ENCODE results near the gene TNIP1.

DNA sequence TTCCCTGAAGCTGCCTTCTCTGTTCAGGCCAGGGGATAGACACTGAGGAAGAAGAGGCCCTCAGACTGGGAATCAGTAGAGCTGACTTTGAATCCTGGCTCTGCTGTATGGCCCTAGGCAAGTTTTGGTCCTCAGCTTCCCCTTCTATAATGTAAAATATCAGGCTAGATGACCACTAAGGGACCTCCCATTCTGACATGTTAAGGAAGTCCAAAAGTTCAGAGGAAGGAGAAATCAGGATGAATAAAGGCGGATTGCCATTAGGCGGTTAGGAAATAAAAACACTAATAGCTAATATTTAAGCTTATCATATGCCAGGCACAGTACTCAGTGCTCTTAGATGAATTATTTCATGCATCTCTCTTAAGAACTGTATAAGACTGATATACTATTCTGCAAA, 8.9 kb upstream of the TNIP1 start:
- TF ChIP-seq EZH2phosphoT487 (IDR thresholded peaks at IDR 0.05; ENCODE audit: low read depth, severe bottlenecking, unreplicated experiment), result no peak
- TF ChIP-seq CTCF (IDR thresholded peaks at IDR 0.05; ENCODE audit: poor library complexity), result no peak
